Omental fat pad (tissue), 4 donors: ENCODE data around the gene LY86. TPM values are rescaled to one million over a fixed set of nuclear protein-coding genes. Genes with fewer than 3 reads are reported as not detected.
A peak's percentile ranks its signal among the peaks of the same experiment; 100 is the strongest.

Experiments
- ATAC-seq: fragments of 150-250 bp; one replicate; pipeline ENCODE4 v1.9.1; 2016; ENCODE audit warnings: mild to moderate bottlenecking, moderate library complexity; ENCODE audit not compliant: low FRiP score
- DNase-seq: peaks from one replicate; pipeline ENCODE4 v3.0.0-alpha.2; 2019; ENCODE audit warnings: low spot score
- total RNA-seq, 4 donors: library from RNA; depleted of rRNA; stranded (reverse); fragments of >200 nt; gene quantifications; one replicate each; pipeline ENCODE4 v1.1.0, GENCODE V29; 2016
- TF ChIP-seq, protein P1 (sequence below), 3 donors: fragments of 450-650 bp; IDR thresholded peaks; one replicate each; pipeline ENCODE4 v1.5.1; 2016 to 2017; ENCODE audit warnings: antibody characterized with exemption in 3 of 3, mild to moderate bottlenecking in 3 of 3, moderate library complexity in 2 of 3

LY86 gene
- total RNA-seq, 4 donors from 2014 or later: 2.7 to 11.6 (median 8.1) TPM

DNA sequence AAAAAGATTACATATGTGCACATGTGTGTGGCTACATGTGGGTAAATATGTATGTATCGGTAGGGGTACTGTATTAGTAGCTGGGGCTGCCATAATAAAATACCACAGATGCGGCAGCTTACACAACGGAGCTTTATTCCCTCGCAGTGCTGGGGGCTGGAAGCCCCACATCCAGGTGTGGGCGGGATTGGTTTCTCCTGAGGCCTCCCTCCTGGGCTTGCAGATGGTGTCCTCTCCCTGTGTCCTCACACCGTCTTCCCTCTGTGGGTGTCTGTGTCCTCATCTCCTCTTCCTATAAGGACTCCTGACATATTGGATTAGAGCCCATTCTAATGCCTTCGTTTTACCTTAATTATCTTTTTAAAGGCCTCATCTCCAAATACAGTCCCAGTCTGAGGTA is 97.7 kb downstream of the LY86 start:
- TF ChIP-seq, protein P1, sequence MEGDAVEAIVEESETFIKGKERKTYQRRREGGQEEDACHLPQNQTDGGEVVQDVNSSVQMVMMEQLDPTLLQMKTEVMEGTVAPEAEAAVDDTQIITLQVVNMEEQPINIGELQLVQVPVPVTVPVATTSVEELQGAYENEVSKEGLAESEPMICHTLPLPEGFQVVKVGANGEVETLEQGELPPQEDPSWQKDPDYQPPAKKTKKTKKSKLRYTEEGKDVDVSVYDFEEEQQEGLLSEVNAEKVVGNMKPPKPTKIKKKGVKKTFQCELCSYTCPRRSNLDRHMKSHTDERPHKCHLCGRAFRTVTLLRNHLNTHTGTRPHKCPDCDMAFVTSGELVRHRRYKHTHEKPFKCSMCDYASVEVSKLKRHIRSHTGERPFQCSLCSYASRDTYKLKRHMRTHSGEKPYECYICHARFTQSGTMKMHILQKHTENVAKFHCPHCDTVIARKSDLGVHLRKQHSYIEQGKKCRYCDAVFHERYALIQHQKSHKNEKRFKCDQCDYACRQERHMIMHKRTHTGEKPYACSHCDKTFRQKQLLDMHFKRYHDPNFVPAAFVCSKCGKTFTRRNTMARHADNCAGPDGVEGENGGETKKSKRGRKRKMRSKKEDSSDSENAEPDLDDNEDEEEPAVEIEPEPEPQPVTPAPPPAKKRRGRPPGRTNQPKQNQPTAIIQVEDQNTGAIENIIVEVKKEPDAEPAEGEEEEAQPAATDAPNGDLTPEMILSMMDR (IDR thresholded peaks at IDR 0.05): no peak
- ATAC-seq: no peak
- no peak for DNase-seq

DNA sequence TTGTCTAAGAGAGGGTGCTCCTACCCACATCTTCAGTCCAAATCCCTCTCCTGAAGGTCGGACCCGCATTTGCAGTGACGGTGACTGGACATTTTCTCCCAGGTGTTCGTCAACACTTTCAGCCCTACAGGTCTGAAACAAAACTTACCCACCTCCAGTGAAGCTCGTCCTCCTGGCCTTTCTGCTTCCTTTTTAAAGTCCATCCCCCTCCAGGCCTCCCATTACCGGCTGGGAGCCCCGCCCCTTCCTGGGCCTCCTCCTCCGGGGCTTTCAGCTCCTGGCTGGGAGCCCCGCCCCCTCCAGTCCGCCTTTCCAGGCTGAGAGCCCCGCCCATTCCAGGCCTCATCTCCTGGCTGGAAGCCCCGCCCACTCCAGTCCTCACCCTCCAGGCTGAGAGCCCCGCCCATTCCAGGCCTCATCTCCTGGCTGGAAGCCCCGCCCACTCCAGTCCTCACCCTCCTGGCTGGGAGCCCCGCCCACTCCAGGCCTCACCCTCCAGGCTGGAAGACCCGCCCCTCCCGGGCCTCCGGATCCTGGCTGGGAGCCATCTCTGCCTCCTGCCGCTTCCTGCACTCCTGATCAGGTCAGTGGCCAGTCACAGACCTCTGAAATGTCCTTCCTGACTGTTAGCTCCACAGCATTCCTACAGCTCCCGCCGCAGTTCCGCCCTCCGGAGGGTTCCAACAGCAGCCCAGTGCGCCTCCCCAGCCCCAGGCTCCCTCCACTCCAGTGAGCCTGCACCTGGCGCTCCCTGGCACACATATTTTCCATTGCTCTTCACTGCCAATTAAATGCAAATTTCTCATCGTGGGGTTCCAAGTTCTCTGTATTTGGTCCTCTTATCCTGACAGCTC is 98.5 kb downstream of the LY86 start:
- ATAC-seq (peak; percentile 87), DNase-seq (peak; percentile 44)
- TF ChIP-seq, protein P1 (IDR thresholded peaks at IDR 0.05): no peak

DNA sequence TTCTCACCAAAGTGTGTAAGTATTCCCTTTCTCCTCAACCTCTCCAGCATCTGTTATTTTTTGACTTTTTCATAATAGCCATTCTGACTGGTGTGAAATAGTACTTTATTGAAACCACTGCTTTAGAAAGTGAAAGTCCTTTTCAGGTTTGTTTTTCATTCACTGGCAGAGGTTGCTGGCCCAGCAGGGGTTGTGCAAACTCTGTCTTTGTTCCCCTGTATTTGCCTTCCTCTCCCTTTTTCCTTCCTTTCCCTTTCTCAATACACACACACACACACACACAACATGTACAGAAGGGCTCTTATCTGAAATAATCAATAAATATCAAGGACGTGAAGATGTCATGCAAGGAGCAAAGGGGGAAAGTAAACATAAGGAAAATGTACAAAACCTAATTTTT is 99.8 kb downstream of the LY86 start:
- ATAC-seq: no peak
- no peak for DNase-seq

DNA sequence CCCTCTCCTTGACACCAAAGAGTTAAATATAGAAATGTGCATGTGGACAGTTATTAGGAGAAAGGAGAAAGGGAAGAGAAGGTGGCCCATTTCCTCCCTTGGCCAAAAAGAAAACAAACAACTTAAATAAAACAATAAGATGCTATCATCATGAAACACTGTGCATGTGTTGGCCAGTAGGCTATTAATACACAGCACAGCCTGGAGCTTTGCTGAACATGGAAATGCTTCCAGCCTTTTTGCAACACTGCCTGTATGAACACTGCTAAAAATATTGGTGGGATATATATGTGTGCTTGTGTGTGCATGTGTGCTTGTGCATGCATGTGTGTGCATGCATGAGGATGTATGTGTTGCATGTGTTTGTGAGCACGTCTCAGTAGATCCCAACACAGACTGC is 100.4 kb downstream of the LY86 start:
- TF ChIP-seq, protein P1 (IDR thresholded peaks at IDR 0.05): no peak
- ATAC-seq (no peak), DNase-seq (no peak)

More for the DNA sequence above, 99.8 kb downstream of the LY86 start:
- TF ChIP-seq, protein P1 (IDR thresholded peaks at IDR 0.05): no peak

DNA sequence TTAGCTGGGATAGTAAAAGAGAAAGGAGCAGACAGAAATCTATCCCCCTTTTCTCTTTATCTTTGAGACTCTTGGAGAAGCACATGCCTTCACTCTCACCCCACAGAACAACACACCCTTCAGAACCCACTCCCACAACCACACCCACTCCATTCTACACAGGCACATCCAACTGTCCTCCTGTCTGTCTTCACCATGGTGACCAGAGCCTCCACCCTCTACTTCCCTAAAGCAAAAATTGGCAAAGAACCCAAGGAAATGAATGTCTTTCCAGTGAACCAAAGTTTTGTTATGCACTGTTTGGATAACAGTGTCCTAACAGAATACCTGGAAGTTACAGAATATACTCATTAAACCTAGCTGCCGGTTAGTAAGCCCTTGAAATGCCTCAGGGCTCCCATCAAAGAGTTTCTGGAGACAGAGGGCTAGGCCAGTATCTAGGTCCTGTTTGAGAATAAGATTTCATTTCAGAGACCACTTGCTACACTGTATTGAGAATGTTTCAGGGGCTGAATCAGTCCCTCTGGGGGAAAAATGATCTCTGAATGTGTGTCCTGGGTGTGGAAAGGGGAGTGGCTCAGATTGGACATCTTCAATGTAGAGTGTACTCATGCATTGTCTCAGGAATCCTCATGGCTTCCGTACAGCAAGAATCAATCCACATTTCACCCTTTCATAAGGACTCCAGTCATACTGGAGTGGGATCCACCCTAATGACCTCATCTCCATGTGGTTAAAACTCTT is 101.1 kb downstream of the LY86 start:
- DNase-seq: no peak
- TF ChIP-seq, protein P1 (IDR thresholded peaks at IDR 0.05): no peak
- peak; percentile 26 for ATAC-seq

DNA sequence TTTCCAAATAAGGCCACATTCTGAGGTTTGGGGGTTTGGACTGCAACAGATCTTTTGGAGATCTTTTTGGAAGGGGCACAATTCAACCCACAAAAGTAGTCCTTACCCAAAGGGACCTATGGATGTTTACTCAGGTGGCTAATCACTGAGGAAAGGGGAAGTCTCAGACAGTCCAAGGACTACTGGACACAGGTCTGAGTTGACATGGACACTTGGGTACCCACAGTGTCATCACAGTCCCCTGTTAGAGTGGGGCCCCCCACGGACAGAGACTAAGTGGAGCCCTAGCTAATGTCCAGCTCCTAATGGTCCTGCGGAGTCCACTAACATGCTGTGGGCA is 101.6 kb downstream of the LY86 start:
- TF ChIP-seq, protein P1 (IDR thresholded peaks at IDR 0.05): no peak
- ATAC-seq (no peak), DNase-seq (no peak)
